Prostate gland (tissue), 2 donors: Measurements from ENCODE around the gene RAB3IP. TPM values are rescaled to one million over a fixed set of nuclear protein-coding genes. Genes with fewer than 3 reads are reported as not detected.
"Not testable (repeated sequence)": the region's sequence is repeated elsewhere in the genome, so short reads cannot be mapped to it uniquely, and the experiment has no call there.

Source experiments
- DNase-seq: peaks from one replicate; pipeline ENCODE4 v3.0.0-alpha.2; 2019; ENCODE audit warnings: low spot score
- H3K27ac ChIP-seq, 2 donors: fragments of 200-600 bp; sonication (generic); 2 replicates each; pipeline ENCODE4 v1.5.1; 2017 to 2019
- H3K27me3 ChIP-seq: fragments of 200-600 bp; sonication (generic); replicated peaks from 2 replicates; pipeline ENCODE4 v1.5.1; 2019; ENCODE audit not compliant: insufficient read depth
- H3K36me3 ChIP-seq, 2 donors: fragments of 200-600 bp; sonication (generic); 1 replicate in 1 of 2; 2 replicates in 1 of 2; pipeline versions ENCODE4 v1.5.1 to v1.8.1; 2017 to 2019
- H3K4me1 ChIP-seq: fragments of 200-600 bp; sonication (generic); replicated peaks from 2 replicates; pipeline ENCODE4 v1.5.1; 2019
- H3K4me3 ChIP-seq, 2 donors: fragments of 200-600 bp; sonication (generic); 2 replicates each; pipeline ENCODE4 v1.5.1; 2017 to 2019
- H3K9me3 ChIP-seq: fragments of 200-600 bp; sonication (generic); 2 replicates; pipeline ENCODE4 v1.5.1; 2017
- CTCF ChIP-seq, 4 experiments: fragments of 200-600 bp in 2 of 4; fragments of 450-650 bp in 2 of 4; sonication (generic) in 2 of 4; IDR thresholded peaks; 1 replicate in 3 of 4; 2 replicates in 1 of 4; pipeline ENCODE4 v1.5.1; 2016 to 2019; ENCODE audit warnings: antibody characterized with exemption in 4 of 4, mild to moderate bottlenecking in 2 of 4, moderate library complexity in 2 of 4
- POLR2A ChIP-seq: fragments of 450-650 bp; IDR thresholded peaks from one replicate; pipeline ENCODE4 v1.6.1; 2016; ENCODE audit warnings: antibody characterized with exemption, mild to moderate bottlenecking
- POLR2AphosphoS5 ChIP-seq: sonication (generic); formaldehyde crosslinking; IDR thresholded peaks from one replicate; pipeline ENCODE4 v1.6.1; 2017; ENCODE audit warnings: antibody characterized with exemption
- WGBS: methylation state at CpG from one replicate; pipeline ENCODE4 v1.1.5; 2018; 5-methylcytosine and 5-hydroxymethylcytosine counted together
- intact Hi-C: fragments of 100-400 bp; cut with DNase I; formaldehyde crosslinking; loops from one replicate; pipeline ENCODE4 v1.14.2; 2022
- total RNA-seq, 2 donors: library from RNA; depleted of rRNA; stranded (reverse); fragments of >200 nt; gene quantifications; one replicate each; pipeline ENCODE4 v1.1.0, GENCODE V29; 2016

Gene RAB3IP
- total RNA-seq, 2 donors from 2014 or later, result 35.2 to 40.3 TPM

- TF ChIP-seq POLR2A, result no peak
- TF ChIP-seq POLR2AphosphoS5, result no peak
- no peak for TF ChIP-seq CTCF (IDR thresholded peaks at IDR 0.05)
- H3K27ac ChIP-seq, result no peak overlapping the region
- no peaks in the 10 kb centered on the region for H3K36me3 ChIP-seq
- H3K9me3 ChIP-seq, result no peaks in the 10 kb centered on the region
- H3K4me1 ChIP-seq, result no peaks in the 10 kb centered on the region
- no peak for DNase-seq
- WGBS, result 63% methylated on average over 2 of the region's 2 CpGs
- H3K4me3 ChIP-seq, result no peak overlapping the region
- intact Hi-C loops, result no loop called here
- H3K27me3 ChIP-seq, result no peaks in the 10 kb centered on the region
These were observed 113.3 kb downstream of the RAB3IP start for GRCh38 chr12:69851976-69852375.

DNA sequence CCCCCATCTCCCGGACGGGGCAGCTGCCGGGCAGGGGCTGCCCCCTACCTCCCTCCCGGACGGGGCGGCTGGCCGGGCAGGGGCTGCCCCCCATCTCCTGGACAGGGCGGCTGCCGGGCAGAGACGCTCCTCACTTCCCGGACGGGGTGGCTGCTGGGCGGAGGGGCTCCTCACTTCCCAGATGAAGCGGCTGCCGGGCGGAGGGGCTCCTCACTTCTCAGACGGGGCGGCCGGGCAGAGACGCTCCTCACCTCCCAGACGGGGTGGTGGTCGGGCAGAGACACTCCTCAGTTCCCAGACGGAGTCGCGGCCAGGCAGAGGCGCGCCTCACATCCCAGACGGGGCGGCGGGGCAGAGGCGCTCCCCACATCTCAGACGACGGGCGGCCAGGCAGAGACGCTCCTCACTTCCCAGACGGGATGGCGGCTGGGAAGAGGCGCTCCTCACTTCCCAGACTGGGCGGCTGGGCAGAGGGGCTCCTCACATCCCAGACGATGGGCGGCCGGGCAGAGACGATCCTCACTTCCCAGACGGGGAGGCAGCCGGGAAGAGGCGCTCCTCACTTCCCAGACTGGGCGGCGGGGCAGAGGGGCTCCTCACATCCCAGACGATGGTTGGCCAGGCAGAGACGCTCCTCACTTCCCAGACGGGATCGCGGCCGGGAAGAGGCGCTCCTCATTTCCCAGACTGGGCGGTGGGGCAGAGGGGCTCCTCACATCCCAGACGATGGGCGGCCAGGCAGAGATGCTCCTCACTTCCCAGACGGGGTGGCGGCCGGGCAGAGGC is 114.7 kb downstream of the RAB3IP start:
- H3K27me3 ChIP-seq, intact Hi-C loops, H3K4me3 ChIP-seq, H3K27ac ChIP-seq, H3K9me3 ChIP-seq, DNase-seq, H3K36me3 ChIP-seq, H3K4me1 ChIP-seq: not testable (repeated sequence)
- 96% methylated on average over 59 of the region's 61 CpGs for WGBS

GRCh38 chr12:69866698-69867097 is 128.0 kb downstream of the RAB3IP start:
- 72% methylated on average over 4 of the region's 4 CpGs for WGBS
- Histone ChIP-seq H3K36me3 (no peaks in the 10 kb centered on the region), H3K27ac (no peak overlapping the region), H3K4me1 (no peaks in the 10 kb centered on the region), H3K27me3 (no peaks in the 10 kb centered on the region), H3K4me3 (no peak overlapping the region), H3K9me3 (no peaks in the 10 kb centered on the region)
- TF ChIP-seq POLR2A, result no peak
- no peak for TF ChIP-seq POLR2AphosphoS5
- TF ChIP-seq CTCF (IDR thresholded peaks at IDR 0.05), result no peak
- intact Hi-C loops, result no loop called here
- no peak for DNase-seq

DNA sequence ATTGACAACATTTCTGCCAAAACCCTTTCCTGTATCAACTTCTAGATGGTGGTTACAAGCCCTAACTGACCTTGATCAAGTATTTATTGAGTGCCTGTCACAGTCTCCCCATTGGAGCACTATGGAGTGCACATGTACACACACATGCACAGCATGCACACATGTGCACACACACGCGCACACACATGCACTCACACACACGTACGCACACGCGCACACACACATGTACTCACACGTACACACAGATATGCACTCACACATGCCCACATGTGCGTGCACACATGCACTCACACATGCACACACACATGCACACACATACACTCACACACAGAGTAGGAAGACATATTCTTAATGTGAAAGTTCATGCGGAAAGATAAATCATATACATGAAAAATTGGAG is 130.0 kb downstream of the RAB3IP start:
- no peaks in the 10 kb centered on the region for H3K4me1 ChIP-seq
- no peak for TF ChIP-seq POLR2AphosphoS5
- no peak for TF ChIP-seq POLR2A
- no peak for TF ChIP-seq CTCF (IDR thresholded peaks at IDR 0.05)
- WGBS, result 92% methylated on average over 9 of the region's 9 CpGs
- no peak overlapping the region for H3K27ac ChIP-seq
- no peak overlapping the region for H3K4me3 ChIP-seq
- H3K27me3 ChIP-seq, result no peaks in the 10 kb centered on the region
- DNase-seq, result no peak
- H3K36me3 ChIP-seq, result no peaks in the 10 kb centered on the region
- no peaks in the 10 kb centered on the region for H3K9me3 ChIP-seq
- intact Hi-C loops, result no loop called here

GRCh38 chr12:69872804-69873203 is 134.1 kb downstream of the RAB3IP start:
- TF ChIP-seq CTCF (IDR thresholded peaks at IDR 0.05), result no peak
- TF ChIP-seq POLR2A, result no peak
- TF ChIP-seq POLR2AphosphoS5, result no peak
- Histone ChIP-seq H3K27me3 (no peaks in the 10 kb centered on the region), H3K27ac (no peak overlapping the region), H3K9me3 (no peaks in the 10 kb centered on the region), H3K36me3 (no peaks in the 10 kb centered on the region), H3K4me1 (no peaks in the 10 kb centered on the region), H3K4me3 (no peak overlapping the region)
- WGBS, result 29% methylated on average over 3 of the region's 3 CpGs
- intact Hi-C loops, result no loop called here
- no peak for DNase-seq

Other genes starting within 250 kb of the RAB3IP start
- gene CCT2, start 153.4 kb upstream of the RAB3IP start, total RNA-seq, result 100 to 1,000 TPM in 1 of 2 donors, 10 to 100 TPM in 1; 86.7 to 116 TPM
- not detected for gene LRRC10, start 128.0 kb upstream of the RAB3IP start, total RNA-seq
- gene BEST3, start 39.6 kb upstream of the RAB3IP start, total RNA-seq, result 1 to 10 TPM in 1 of 2 donors, under 1 TPM in 1; 0.85 to 2.1 TPM
- gene MYRFL, start 86.4 kb downstream of the RAB3IP start, total RNA-seq, result under 1 TPM in 1 of 2 donors, not detected in 1; 0.27 TPM